ENCODE measurements around the gene FKBP6.
"Not testable (repeated sequence)": the region's sequence is repeated elsewhere in the genome, so short reads cannot be mapped to it uniquely, and the experiment has no call there.

FKBP6 gene, protein sequence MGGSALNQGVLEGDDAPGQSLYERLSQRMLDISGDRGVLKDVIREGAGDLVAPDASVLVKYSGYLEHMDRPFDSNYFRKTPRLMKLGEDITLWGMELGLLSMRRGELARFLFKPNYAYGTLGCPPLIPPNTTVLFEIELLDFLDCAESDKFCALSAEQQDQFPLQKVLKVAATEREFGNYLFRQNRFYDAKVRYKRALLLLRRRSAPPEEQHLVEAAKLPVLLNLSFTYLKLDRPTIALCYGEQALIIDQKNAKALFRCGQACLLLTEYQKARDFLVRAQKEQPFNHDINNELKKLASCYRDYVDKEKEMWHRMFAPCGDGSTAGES

DNA sequence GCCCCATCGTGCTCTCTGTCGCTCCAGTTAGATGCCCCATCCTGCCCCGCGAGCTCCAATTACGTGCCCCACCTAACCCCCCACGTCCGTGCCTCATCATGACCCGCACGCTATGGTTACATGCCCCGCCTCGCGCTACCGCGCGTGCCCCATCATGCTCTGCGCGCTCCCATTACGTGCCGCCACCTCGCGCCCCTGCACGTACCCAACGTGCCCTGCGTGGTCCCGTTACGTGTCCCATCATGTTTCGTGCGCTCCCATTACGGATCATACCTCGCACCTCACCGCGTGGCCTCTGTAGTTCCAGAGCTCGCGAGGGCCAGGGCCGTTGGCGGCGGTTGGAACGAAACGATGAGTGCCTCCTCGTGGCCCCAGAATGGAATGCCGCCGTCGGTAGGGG is at the start of gene FKBP6, which contains the start of gene TRIM50:
Gene FKBP6 (plus strand): TSS at position 240 of the 400 bp plus-strand sequence. CDS start 268 bp downstream, outside the sequence.
Gene TRIM50 (minus strand): TSS at position 161 of the 400 bp plus-strand sequence. CDS start 3,295 bp downstream, outside the sequence.
- DNase-seq (ENCODE audit: low spot score): not testable (repeated sequence)

- not testable (repeated sequence) for DNase-seq (ENCODE audit: low spot score)
Observed at GRCh38 chr7:73297235-73297634, 30.7 kb upstream of the FKBP6 start.

- DNase-seq (ENCODE audit: low spot score): not testable (repeated sequence)
Observed at GRCh38 chr7:73297706-73298105, 30.3 kb upstream of the FKBP6 start.

DNA sequence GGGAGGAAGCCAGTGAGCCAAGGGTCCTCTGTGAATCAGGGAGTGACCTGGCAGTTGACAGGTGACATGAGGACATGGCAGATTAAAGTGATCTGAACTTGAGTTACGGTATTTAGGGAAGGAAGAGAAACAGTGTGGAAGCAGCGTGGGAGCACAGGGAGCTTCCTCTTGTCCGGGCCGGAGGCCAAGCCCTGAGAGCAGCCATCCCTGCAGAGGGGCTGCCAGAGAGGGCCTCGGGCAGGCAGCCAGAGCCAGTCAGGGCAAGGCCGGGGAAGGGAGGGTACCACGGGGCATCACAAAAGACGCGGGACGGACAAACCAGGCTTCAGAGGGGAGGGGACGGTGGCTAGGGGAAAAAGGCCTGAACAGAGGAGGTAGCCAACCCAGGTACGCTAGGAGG is 28.1 kb upstream of the FKBP6 start:
- not testable (repeated sequence) for DNase-seq (ENCODE audit: low spot score)

DNA sequence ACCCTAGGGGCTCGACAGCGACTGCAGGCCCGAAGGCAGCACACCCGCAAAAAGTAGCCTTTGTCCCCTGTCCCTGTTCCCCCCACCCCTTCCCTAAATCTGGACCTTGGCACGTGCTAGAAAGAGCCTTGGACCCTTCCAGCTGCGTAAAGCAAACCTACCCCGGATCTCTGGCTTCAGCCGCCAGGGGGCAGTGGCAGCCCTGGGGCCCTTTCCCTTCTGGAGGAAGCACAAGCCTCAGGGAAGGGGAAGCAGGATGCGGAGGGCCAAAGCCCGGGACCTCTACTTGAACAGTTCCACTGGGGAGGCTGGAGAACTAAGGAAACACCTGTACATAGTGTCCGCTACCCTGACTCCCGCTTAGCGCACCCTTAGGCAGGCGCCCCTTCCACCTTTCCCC is 26.9 kb upstream of the FKBP6 start:
- not testable (repeated sequence) for DNase-seq (ENCODE audit: low spot score)

- DNase-seq (ENCODE audit: low spot score): not testable (repeated sequence)
Observed at GRCh38 chr7:73302846-73303245, 25.1 kb upstream of the FKBP6 start.

- no peak for DNase-seq (ENCODE audit: low spot score)
Observed at GRCh38 chr7:73303546-73303945, 24.4 kb upstream of the FKBP6 start.

DNA sequence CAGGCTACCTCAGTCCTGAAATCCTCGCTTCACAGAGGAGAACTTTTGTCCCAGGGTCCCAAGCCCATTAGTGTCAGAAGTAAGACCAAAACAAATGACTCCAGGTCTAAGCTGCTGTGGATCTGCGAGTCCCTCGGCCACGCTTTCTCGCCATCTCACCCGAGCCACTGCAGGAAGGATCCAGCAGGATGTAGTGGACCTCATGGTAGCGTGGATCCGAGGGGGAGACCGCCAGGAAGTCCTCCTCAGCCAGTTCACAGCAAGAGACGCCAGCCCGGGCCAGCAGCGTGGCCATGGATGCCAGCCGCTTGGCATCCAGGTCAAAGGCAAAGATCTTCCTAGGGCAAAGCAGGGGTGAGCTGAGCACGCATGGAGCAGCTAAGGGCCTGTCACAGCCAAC is 23.9 kb upstream of the FKBP6 start:
- no peak for DNase-seq (ENCODE audit: low spot score)

DNA sequence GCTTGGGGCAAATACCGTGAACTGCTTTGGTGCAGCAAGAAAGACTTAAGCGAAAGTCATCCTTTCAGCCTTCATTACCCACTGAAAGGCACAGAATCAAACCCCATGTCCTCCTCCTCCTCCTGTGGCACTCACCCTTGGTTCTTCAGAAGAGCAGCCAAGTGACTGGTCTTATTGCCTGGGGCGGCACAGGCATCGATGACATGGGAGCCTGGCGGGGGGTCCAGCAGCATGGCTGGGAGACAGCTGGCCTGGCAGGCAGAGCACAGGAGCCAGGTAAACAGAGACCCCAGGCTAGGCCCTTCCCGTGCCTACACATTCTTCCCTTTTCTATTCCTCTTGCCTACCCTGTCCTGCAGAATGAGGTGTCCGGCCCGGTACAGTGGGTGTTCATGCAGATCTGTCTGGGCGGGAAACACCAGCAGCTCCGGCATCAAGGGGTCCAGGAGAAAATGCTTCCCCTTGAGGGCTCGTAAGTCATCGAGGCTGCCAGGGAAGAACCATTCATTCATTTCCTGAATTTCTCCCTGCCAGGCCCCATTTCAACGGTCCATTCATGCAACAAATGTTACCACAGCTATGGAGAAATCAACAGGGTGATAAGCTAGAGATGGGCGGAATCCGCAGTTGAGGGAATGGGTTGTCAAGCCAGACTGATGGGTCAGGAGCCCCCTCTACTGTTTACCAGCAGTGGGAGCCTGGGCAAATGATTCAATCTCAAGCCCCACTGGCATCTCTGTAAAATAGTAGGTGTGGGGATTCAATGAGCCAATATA is 23.2 kb upstream of the FKBP6 start:
- not testable (repeated sequence) for DNase-seq (ENCODE audit: low spot score)

DNA sequence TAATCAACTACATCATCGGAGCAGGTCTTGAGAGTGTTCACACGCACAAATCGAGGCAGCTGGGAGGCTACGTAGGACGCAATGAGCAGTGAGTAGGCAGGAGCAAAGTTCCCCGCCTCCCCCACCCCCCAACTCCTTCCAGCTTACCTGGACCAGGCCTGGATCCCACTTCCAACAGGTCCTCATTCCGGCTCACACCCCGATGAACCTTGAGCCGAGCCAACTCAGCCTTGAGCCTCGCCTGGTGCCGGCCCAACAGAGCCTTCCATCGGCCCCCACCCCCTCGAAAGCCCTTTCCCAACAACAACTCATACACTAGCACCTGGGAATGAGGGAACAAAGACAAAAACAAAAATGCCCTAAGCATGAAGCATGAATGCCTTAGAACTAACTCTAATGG is 20.5 kb upstream of the FKBP6 start:
- DNase-seq (ENCODE audit: low spot score): no peak

GRCh38 chr7:73308074-73308664 is 19.8 kb upstream of the FKBP6 start:
- DNase-seq (ENCODE audit: low spot score): peak; percentile 54

DNA sequence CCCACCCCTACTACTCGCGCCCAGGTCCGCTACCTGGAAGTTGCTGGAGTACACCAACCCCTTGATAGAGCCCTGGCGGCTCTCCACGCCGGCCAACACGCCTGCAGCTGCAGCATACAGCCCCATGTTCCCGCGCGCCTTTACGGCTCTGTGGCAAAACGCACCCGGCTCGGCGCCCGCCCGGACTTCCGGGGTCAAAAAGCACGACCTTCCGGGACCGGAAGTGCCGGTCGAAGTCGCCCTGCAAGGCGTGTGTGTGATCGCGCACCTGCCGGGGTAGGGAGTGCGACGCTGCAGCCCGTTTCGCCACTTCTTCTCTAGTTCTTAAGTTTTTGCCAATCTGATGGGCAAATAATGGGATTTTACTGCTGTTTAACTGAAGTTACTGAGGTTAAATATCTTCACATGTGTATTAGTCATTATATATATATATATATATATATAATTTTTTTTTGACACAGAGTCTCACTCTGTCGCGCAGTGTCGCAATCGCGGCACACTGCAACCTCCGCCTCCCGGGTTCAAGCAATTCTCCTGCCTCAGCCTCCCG is 19.2 kb upstream of the FKBP6 start, which contains the start of gene NSUN5:
Gene NSUN5 (minus strand): TSS at position 162 of the 550 bp plus-strand sequence. CDS start 36 bp downstream, at position 126.
- DNase-seq (ENCODE audit: low spot score): peak; percentile 99

GRCh38 chr7:73311421-73311820 is 16.5 kb upstream of the FKBP6 start:
- DNase-seq (ENCODE audit: low spot score): not testable (repeated sequence)

GRCh38 chr7:73312831-73313520 is 15.0 kb upstream of the FKBP6 start:
- DNase-seq (ENCODE audit: low spot score): no peak

GRCh38 chr7:73313521-73313906 is 14.4 kb upstream of the FKBP6 start:
- DNase-seq (ENCODE audit: low spot score): no peak

DNA sequence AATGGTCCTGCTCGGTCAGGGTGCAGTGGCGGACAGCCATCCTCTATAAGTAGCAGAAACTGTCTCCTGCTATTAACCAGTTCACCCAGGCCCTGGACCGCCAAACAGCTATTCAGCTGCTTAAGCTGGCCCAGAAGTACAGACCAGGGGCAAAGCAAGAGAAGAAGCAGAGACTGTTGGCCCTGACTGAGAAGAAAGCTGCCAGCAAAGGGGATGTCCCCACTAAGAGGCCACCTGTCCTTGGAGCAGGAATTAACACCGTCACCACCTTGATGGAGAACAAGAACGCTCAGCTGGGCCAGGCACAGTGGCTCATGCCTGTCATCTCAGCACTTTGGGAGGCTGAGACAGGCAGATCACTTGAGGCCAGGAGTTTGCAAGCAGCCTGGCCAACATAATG is 13.7 kb upstream of the FKBP6 start:
- DNase-seq (ENCODE audit: low spot score): no peak

DNA sequence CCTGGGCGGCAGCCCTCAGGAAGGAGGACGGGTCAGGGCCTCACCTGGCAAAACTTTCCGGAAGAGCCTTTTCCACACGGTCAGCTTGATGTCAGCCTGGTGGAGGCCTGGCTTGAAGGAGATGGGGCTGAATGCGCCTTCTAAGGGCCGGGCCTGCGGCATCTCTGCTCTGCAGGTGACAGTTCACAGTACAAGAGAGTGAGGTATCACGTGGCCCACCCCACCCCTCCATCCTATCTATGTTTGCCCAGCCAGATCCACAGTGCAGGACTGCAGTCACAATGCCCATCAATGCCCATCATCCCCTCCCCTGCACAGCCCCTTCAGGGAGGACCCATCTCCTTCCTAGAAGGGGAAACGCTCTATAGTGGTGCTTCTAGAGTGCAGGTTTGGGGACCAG is 11.4 kb upstream of the FKBP6 start:
- no peak for DNase-seq (ENCODE audit: low spot score)

DNA sequence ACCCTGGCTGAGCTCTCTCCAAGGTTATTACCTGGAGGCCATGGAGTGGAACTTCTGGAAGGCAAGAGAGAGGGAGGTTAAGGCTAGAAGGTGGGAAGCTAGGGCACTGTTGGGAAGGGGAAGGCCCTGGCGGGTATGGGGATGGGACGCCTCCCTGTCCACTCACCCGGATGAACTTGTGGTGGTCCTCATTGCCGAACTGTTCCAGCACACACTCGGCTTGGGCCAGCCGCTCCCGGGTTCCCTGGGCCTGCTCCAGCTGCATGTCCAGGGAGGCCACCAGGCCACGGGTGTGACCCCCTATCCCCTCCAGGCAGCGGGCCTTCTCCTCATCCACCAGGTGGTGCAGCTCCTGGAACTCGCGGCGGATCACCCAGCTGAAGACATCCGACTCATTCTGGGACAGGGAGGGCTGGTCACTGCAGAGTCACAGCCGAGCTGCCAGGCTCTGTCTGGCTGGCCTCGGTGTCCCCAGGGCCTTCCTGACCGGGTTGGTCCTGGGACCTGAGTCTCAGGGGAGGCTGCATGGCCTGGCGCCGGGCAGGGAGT is 9.2 kb upstream of the FKBP6 start:
- DNase-seq (ENCODE audit: low spot score): not testable (repeated sequence)

DNA sequence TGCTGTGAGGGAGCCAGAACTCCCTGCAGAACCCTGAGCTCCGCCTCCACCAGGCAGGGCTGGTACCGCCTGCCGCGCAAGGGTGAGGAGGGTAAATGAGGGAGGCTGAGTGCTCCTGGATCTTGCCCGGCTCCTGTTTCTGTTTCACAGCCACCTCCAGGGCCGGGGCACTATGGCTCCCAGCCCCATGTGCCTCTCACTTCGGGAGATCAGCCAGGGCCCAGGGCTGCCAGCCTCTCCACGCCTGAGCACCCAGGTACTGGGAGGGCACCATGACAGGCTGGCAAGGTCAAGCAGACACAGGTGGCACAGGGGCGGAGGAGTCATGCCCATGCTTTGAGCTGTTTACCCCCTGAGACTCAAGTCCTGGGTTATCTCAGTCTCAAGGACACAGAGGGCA is 8.4 kb upstream of the FKBP6 start:
- DNase-seq (ENCODE audit: low spot score): not testable (repeated sequence)

GRCh38 chr7:73320009-73320408 is 8.0 kb upstream of the FKBP6 start:
- not testable (repeated sequence) for DNase-seq (ENCODE audit: low spot score)

DNA sequence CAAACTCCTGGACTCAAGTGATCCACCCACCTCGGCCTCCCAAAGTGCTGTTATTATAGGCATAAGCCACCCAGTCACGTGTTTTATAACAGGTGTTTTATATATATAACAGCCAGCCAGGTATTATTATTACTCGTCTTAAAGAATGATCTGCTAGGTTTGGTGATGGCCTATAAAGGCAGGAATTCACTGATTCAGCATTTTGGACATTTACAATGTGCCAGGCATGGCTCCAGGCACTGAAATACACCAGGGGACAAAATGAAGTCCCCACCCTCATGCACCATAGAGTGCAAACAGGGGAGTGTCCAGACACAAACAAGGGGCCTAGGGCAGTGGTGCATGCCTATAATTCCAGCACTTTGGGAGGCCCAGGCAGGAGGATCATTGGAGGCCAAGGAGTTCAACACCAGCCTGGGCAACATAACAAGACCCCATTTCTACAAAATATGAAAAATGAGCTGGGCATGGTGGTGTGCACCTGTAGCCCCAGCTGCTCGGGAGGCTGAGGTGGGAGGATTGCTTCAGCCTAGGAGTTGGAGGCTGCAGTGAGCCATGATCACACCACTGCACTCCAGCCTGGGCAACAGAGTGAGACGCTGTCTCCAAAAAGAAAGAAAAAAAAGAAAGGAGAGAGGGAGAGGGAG is 4.4 kb upstream of the FKBP6 start:
- not testable (repeated sequence) for DNase-seq (ENCODE audit: low spot score)

Measured in HuH-7.5 (cell line).